ENCODE results near the gene SLITRK3. TPM values are rescaled to one million over a fixed set of nuclear protein-coding genes. Genes with fewer than 3 reads are reported as not detected.

The SLITRK3 gene
- total RNA-seq, 4 donors from 2014 or later = 12.7 to 24.3 (median 14.4) TPM

- Histone ChIP-seq H3K9me3 (no peaks in the 10 kb centered on the region), H3K4me1 (peaks cover 0 to 45% (median 0%) of the 10 kb centered on the region in 3 donors), H3K4me3 (peak overlapping the region; percentile 66), H3K36me3 (peaks cover 0 to 5% of the 10 kb centered on the region in 2 donors), H3K27ac (peak overlapping the region in 3 of 4 donors; percentile 89 to 94 (median 90)), H3K27me3 (peaks cover 51% of the 10 kb centered on the region)
- 6 to 13% methylated on average over 7 to 9 of the region's 14 CpGs for WGBS, 2 donors (ENCODE audit: low coverage in 1 of 2)
- TF ChIP-seq CTCF (IDR thresholded peaks at IDR 0.05) (no peak), EP300 (IDR thresholded peaks at IDR 0.05) (no peak), POLR2A (IDR thresholded peaks at IDR 0.05) (no peak), POLR2AphosphoS5 (IDR thresholded peaks at IDR 0.05) (no peak)
- no peak for ATAC-seq
Measured at GRCh38 chr3:165192610-165193192, 3.5 kb downstream of the SLITRK3 start.

- Histone ChIP-seq H3K27ac (peak overlapping the region in 2 of 4 donors; percentile 19 to 89), H3K36me3 (peaks cover 0 to 5% of the 10 kb centered on the region in 2 donors), H3K9me3 (no peaks in the 10 kb centered on the region), H3K4me1 (peaks cover 0 to 33% (median 0%) of the 10 kb centered on the region in 3 donors), H3K4me3 (peak overlapping the region in 1 of 2 donors; percentile 66), H3K27me3 (peaks cover 39% of the 10 kb centered on the region)
- 45 to 48% methylated on average over 2 to 3 of the region's 3 CpGs for WGBS, 2 donors (ENCODE audit: low coverage in 1 of 2)
- no peak for TF ChIP-seq POLR2A (IDR thresholded peaks at IDR 0.05)
- no peak for TF ChIP-seq EP300 (IDR thresholded peaks at IDR 0.05)
- no peak for TF ChIP-seq CTCF (IDR thresholded peaks at IDR 0.05)
- no peak for TF ChIP-seq POLR2AphosphoS5 (IDR thresholded peaks at IDR 0.05)
- no peak for ATAC-seq
Measured at GRCh38 chr3:165191491-165191890, 4.7 kb downstream of the SLITRK3 start.

GRCh38 chr3:165188452-165188851, 7.7 kb downstream of the SLITRK3 start:
- TF ChIP-seq CTCF (IDR thresholded peaks at IDR 0.05) = no peak
- TF ChIP-seq EP300 (IDR thresholded peaks at IDR 0.05) = no peak
- TF ChIP-seq POLR2AphosphoS5 (IDR thresholded peaks at IDR 0.05) = no peak
- no peak for TF ChIP-seq POLR2A (IDR thresholded peaks at IDR 0.05)
- H3K4me1 ChIP-seq = peaks cover 0 to 9% (median 0%) of the 10 kb centered on the region in 3 donors
- H3K27me3 ChIP-seq = peaks cover 9% of the 10 kb centered on the region
- no peaks in the 10 kb centered on the region for H3K9me3 ChIP-seq
- H3K4me3 ChIP-seq = no peak overlapping the region
- no peak for ATAC-seq
- peaks cover 0 to 5% of the 10 kb centered on the region in 2 donors for H3K36me3 ChIP-seq
- WGBS, 2 donors (ENCODE audit: low coverage in 1 of 2) = no CpG with 5 or more reads among the region's 12 CpGs
- no peak overlapping the region for H3K27ac ChIP-seq

- Histone ChIP-seq H3K4me1 (no peaks in the 10 kb centered on the region), H3K36me3 (peaks cover 0 to 5% of the 10 kb centered on the region in 2 donors), H3K27me3 (no peaks in the 10 kb centered on the region), H3K9me3 (no peaks in the 10 kb centered on the region), H3K4me3 (no peak overlapping the region), H3K27ac (no peak overlapping the region)
- 14 to 23% methylated on average over 7 to 8 of the region's 8 CpGs for WGBS, 2 donors (ENCODE audit: low coverage in 1 of 2)
- peak; percentile 81 for ATAC-seq
- TF ChIP-seq CTCF (IDR thresholded peaks at IDR 0.05) = peak; percentile 65 to 84 (median 73)
- no peak for TF ChIP-seq EP300 (IDR thresholded peaks at IDR 0.05)
- no peak for TF ChIP-seq POLR2AphosphoS5 (IDR thresholded peaks at IDR 0.05)
Measured at GRCh38 chr3:165185707-165186327, 10.4 kb downstream of the SLITRK3 start.

- TF ChIP-seq POLR2A (IDR thresholded peaks at IDR 0.05) (no peak), CTCF (IDR thresholded peaks at IDR 0.05) (no peak), POLR2AphosphoS5 (IDR thresholded peaks at IDR 0.05) (no peak), EP300 (IDR thresholded peaks at IDR 0.05) (no peak)
- no peak for ATAC-seq
- 64 to 71% methylated on average over 1 of the region's 1 CpG for WGBS, 2 donors (ENCODE audit: low coverage in 1 of 2)
Measured at GRCh38 chr3:165181556-165181955, 14.6 kb downstream of the SLITRK3 start.

More at GRCh38 chr3:165181556-165181955, 14.6 kb downstream of the SLITRK3 start:
- Histone ChIP-seq H3K4me3 (no peak overlapping the region), H3K9me3 (no peaks in the 10 kb centered on the region), H3K27me3 (no peaks in the 10 kb centered on the region), H3K36me3 (no peaks in the 10 kb centered on the region), H3K27ac (no peak overlapping the region), H3K4me1 (no peaks in the 10 kb centered on the region)
